ENCODE results near the gene FRMD5.
"Not testable (repeated sequence)": the region's sequence is repeated elsewhere in the genome, so short reads cannot be mapped to it uniquely, and the experiment has no call there.

The FRMD5 gene

DNA sequence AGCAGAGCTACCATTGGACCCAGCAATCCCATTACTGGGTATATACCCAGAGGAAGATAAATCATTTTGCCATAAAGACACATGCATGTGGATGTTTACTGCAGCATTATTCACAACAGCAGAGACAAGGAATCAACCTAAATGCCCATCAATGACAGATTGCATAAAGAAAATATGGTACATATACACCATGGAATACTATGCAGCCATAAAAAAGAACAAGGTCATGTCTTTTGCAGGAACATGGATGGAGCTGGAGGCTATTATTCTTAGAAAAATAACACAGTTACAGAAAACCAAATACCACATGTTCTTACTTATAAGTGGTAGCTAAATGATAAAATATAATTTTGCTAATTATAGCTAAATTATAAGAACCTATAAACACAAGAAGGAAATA, 162.3 kb downstream of the FRMD5 start:
- DNase-seq (ENCODE audit: low read depth in 2 of 2): not testable (repeated sequence)

- DNase-seq (ENCODE audit: low read depth in 2 of 2): no peak
Measured at GRCh38 chr15:44029940-44030568, 165.0 kb downstream of the FRMD5 start.

DNA sequence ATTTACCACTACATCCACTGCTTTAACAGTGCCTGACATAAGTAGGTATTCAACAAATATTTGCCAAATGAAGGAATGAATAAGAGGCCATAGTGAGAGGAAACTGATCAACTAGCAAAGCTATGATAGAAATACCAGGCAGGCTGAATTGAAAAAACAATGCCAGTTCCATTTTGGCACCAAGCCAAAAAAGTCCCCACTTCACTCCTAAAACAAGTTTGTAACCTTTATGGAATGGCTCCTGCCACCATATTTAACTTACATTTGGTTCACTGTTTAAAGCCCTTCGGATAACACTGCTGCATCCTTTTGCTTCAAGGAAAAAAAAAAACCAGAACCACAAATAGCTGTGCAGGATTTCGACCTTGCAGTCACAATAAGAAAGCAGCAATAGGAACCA, 166.1 kb downstream of the FRMD5 start:
- DNase-seq (ENCODE audit: low read depth in 2 of 2): no peak

- DNase-seq (ENCODE audit: low read depth in 2 of 2): no peak
Measured at GRCh38 chr15:44028349-44028748, 166.7 kb downstream of the FRMD5 start.

GRCh38 chr15:44024155-44024554, 170.9 kb downstream of the FRMD5 start:
- DNase-seq (ENCODE audit: low read depth in 2 of 2): no peak

DNA sequence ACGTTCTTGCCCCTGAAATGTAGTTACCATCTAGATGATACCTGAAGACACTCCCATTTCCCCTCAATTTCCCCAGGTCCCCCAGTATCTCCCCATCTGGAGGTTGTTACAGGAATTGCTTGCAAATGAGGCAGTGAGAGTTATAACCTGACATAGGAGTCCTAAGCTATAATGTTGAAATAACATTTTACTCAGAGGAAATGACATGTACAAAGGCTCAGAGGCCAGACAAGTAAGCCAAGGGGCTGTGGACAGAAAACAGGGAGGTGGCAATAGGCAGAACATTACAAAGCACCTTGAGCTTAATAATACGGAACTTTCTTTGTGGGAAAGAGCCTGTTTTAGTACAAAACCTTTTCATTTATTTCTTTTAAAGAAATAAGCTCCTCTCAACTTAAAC, 171.9 kb downstream of the FRMD5 start:
- no peak for DNase-seq (ENCODE audit: low read depth in 2 of 2)

DNA sequence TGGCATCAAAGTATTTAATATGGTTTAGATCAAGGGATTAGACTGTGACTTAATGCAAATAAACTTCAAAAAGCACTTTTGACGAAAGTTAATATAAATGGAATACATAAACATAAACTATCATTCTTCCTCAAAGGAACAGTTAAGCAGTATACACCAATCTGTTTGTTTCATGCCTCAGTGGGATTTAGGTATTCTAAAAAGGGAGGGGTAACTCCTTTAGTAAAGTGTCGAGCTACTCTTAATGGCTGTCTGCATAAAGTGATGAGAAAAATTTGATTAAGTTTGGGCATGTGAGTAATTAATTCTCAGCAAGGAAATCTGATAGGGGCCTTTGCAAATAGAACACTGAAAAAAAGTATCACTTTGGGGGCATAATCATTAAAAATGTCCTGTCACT, 176.9 kb downstream of the FRMD5 start:
- no peak for DNase-seq (ENCODE audit: low read depth in 2 of 2)

- no peak for DNase-seq (ENCODE audit: low read depth in 2 of 2)
Measured at GRCh38 chr15:44015545-44016305, 179.3 kb downstream of the FRMD5 start.

GRCh38 chr15:44011238-44011854, 183.7 kb downstream of the FRMD5 start:
- DNase-seq (ENCODE audit: low read depth in 2 of 2): no peak

GRCh38 chr15:44010089-44010488, 185.0 kb downstream of the FRMD5 start:
- DNase-seq (ENCODE audit: low read depth in 2 of 2): no peak

DNA sequence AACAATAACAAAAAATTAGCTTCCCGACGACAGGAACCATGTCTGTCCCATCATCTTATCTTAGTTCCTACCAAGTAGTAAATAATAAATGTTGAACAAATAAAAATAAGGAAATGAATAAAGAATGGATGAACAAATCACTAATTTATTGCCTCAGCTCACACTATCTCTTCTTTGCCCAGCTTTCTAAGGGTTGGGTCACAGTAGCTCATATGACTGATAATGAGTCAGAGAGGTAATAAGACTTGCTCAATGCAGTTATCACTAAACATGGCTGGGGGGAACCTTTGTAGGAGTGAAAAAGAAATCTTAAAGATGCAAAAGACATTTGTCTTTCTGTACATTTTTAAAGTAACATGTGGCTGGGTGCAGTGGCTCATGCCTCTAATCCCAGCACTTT, 186.0 kb downstream of the FRMD5 start:
- no peak for DNase-seq (ENCODE audit: low read depth in 2 of 2)

GRCh38 chr15:44000248-44000647, 194.8 kb downstream of the FRMD5 start:
- not testable (repeated sequence) for DNase-seq (ENCODE audit: low read depth in 2 of 2)

GRCh38 chr15:43998607-43999006, 196.5 kb downstream of the FRMD5 start:
- DNase-seq (ENCODE audit: low read depth in 2 of 2): no peak

- no peak for DNase-seq (ENCODE audit: low read depth in 2 of 2)
Measured at GRCh38 chr15:43991206-43991605, 203.9 kb downstream of the FRMD5 start.

DNA sequence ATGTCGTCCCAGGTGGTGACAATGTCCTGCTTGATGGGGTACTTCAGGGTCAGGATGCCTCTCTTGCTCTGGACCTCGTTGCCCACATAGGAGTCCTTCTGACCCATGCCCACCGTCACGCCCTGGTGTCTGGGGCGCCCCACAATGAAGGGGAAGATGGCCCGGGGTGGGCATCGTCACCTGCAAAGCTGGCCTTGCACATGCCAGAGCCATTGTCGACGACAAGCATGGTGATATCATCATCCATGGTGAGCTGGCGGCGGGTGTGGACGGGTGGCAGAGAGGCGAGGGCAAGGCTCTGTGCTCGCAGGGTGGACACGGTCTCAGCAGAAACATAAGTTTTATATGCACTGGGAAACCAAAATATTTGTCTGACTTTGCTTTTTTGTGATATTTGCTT, 205.1 kb downstream of the FRMD5 start:
- DNase-seq (ENCODE audit: low read depth in 2 of 2): no peak

- DNase-seq (ENCODE audit: low read depth in 2 of 2): no peak
Measured at GRCh38 chr15:43988900-43989299, 206.2 kb downstream of the FRMD5 start.

- DNase-seq (ENCODE audit: low read depth in 2 of 2): no peak
Measured at GRCh38 chr15:43987924-43988323, 207.1 kb downstream of the FRMD5 start.

DNA sequence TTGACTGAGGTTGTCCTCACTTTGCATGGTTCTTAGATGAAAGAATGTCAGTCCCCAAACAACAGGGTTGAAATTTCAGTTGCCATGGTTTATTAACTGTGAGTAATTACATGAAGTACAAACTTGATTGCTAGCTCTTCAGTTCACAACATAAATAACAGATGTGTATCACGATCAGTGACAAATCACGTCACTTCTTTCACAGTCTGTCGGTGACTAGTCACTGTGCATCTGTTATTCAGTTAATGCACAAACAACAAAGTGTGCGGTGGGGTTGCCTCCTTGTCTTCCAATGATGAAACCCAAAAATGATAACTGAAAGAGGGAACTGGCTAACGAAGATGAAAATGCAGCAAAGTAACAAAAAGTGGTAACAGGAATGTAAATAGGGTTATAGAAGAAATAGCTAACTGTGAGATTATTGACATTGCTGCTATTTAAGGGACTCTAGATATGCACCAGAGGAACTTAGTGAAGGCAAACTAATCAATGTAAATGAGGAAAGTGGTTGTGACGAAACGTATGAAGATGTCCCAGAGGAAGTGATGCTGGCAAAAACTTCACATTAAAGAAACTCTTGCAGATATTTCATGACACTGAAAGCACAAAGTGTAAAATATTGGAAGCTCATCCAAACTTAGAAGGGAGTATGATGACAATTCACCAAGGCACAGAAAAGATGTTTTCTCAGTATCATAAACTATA, 208.9 kb downstream of the FRMD5 start:
- DNase-seq (ENCODE audit: low read depth in 2 of 2): no peak

- DNase-seq (ENCODE audit: low read depth in 2 of 2): no peak
Measured at GRCh38 chr15:43981576-43981975, 213.5 kb downstream of the FRMD5 start.

GRCh38 chr15:43977072-43977884, 217.8 kb downstream of the FRMD5 start:
- DNase-seq (ENCODE audit: low read depth in 2 of 2): no peak

GRCh38 chr15:43975770-43976169, 219.3 kb downstream of the FRMD5 start:
- DNase-seq (ENCODE audit: low read depth in 2 of 2): no peak

GRCh38 chr15:43975326-43975725, 219.7 kb downstream of the FRMD5 start:
- DNase-seq (ENCODE audit: low read depth in 2 of 2): no peak
